HL-60/S4 (cell line): ENCODE measurements around the gene DUXA.
"Not testable (repeated sequence)": the region's sequence is repeated elsewhere in the genome, so short reads cannot be mapped to it uniquely, and the experiment has no call there.

ENCODE experiments used
- in situ Hi-C: fragments of 300-500 bp; cut with MboI; formaldehyde crosslinking; loops from 2 replicates; pipeline ENCODE4 v1.14.3; 2022; ENCODE audit warnings: low sequenced_read_pairs

DUXA gene

DNA sequence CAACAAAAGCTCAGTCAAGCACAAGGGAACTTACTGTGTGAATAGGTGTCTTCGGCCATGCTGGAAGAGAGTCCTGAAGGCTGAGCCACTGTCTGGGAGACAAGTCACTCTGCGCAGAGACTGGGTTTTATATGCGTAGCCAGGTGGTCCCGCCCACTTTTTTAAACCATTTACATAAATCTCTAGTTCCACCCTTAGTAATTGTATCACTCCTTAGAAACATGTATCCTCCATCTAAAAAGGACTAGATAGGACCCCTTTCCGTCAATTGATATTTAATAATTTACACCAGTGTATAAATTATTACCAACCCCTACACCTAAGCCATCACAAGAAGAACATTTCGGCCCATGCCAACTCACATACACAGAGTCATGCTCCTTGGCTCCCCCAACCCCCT is at the start of gene DUXA:
TSS of gene DUXA (minus strand) at position 101 of the 400 bp plus-strand sequence. CDS start at position 59, 42 bp downstream.
- in situ Hi-C loops, result no loop called here

DNA sequence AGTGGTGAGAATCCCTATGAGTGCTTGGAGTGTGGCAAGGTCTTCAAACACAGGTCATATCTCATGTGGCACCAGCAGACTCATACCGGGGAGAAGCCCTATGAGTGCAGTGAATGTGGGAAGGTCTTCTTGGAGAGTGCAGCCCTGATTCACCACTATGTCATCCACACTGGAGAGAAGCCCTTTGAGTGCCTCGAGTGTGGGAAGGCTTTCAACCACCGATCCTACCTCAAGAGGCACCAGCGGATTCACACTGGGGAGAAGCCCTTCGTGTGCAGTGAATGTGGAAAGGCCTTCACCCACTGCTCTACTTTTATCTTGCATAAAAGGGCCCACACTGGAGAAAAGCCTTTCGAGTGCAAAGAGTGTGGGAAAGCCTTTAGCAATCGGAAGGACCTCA is 44.8 kb upstream of the DUXA start:
- in situ Hi-C loops, result no loop called here

DNA sequence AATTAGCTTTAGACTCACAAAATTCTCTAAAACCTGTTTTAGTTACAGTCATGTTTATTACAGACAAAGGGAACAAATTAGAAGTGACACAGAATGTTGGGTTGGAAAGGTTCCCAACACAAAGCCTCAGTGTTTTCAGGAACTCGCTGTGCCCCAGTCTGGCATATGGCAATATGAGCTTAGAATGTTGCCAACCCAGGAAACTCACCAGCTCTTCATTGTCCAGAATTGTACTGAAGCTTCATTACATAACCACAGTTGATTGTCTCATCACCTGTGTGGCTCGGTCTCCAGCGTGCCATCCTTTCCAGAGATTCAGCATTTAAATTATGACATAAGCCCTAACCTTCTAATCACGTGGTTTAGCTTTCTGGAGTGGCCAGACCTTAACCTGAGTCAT is 43.1 kb upstream of the DUXA start:
- in situ Hi-C loops, result no loop called here

DNA sequence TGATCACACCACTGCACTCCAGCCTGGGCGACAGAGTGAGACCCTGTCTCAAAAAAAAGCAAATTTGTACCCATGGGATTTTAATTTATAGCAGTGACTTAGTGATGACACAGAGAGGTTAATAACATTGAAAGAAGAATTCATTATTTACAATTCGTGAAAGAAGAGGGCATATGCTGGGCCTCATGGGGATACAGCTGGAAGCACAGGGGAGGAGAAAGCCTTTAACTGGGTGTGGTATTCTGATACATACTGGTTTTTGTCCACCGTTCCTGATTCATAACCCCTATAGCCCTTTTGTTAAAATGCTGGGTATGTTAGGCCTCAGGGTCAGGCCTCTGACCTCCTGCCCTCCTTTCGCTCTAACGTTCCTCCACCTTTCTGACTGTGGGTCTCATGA is 34.9 kb upstream of the DUXA start:
- in situ Hi-C loops, result no loop called here

DNA sequence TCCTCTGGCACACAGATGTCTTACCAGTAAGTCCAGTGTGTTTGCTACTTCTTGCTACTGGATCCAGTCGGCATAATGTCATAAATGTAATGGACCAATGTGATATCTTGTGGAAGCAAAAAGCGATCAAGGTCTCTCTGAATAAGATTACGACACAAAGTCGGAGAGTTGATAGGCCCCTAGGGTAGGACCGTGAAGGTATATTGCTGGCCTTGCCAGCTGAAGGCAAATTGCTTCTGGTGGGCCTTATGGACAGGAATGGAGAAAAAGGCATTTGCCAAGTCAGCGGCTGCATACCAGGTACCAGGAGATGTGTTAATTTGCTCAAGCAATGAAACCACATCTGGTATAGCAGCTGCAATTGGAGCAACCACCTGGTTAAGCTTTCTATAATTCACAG is 30.6 kb upstream of the DUXA start:
- in situ Hi-C loops, result not testable (repeated sequence)

DNA sequence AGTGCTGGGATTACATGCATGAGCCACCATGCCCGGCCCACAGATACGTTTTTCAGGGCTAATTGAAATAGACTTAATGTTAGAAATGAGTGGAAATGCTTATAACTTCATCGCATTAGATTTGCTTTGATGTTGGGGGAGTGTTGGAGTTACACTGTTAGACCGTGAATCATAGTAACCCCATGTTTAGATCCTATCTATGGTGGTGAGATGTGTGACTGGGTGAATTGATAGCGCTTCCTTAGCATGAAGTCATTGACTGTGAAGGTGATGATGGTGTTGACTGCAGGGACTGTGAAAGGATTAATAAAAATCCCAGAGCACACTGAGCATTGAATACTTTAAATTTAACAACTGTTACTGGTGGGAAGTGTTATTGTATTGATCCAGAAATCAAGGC is 25.7 kb upstream of the DUXA start:
- in situ Hi-C loops, result no loop called here

DNA sequence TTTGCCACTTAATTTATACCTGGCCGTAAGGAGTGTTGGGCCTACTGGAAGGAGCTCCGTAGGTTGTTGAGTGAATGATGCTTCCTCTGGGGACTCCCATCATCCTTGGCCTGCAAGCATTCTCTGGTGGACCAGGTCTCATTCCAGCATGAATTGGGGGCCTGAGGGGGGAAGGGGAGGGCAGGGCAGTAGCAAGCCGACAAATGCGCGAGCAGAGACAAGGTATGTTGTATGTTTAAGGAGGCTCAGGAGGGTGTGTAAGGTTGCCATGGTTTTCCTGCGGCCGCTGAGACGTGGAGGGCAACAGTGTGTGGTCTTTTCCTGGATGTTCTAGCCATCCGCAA is 24.8 kb upstream of the DUXA start:
- in situ Hi-C loops, result no loop called here

DNA sequence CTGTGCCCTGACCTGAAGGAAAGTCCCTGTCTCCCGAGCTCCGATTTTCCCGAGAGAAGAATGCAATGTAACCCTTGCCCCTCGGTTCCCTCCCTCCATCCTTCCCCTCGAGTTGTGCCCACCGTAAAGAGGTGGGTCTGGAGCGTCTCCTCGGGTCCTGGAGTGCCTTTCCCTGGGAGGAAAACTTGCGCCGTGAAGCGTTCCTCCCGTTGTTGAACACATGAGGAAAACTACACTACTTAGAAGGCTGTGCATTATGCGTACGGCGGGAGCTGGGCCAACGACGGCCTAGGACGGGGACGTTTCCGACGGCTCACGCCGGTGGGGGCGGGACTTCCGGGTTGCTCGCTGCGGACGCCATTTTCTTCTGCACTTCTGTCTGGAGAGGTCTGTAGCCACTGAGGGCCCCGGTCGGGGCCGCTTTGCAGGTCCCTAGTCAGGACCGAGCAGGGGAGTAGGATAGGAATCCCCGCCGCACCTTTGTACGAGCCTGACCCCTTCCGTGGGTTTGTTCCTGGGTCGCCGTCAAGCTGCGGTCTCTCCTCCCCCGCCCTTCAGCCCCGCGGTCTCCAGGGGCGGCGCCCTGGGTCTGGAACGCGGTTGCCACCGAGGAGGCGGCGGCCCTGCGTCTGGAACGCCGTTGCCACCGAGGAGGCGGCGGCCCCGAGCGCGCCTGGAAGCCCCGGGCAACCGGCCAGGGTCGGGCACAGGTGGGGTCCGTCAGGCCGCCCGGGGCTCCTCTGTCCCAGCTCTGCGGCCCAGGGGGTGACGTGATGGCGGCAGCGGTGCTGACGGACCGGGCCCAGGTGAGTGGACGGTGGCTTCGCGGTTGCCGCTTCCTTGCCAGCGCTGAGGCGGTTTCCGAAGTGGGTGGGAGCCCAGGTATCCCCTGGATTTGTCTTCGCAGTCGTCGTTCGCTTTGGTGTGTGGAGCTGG is 24.1 kb upstream of the DUXA start, which contains the start of gene ZNF264:
TSS of gene ZNF264 (plus strand) at position 360 of the 936 bp plus-strand sequence. CDS start at position 774, 414 bp downstream.
- in situ Hi-C loops, result no loop called here

DNA sequence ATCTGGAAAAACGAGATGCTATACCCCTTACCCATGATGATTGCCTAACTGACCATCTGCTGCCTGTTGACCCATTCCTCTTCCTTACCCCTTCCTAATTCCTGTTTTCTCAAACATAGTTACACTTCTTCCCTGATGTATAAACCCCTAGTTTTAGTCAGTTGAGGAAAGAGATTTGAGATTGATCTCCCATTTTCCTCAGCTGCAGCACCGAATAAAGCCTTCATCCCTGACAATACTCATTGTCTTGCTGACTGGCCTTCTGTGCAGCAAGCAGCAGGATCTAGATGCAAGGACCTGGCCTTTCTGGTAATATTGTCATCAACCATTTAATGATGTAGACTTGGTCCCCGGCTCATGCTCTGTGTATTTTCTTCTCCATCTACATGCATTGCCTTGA is 23.0 kb upstream of the DUXA start:
- in situ Hi-C loops, result no loop called here

DNA sequence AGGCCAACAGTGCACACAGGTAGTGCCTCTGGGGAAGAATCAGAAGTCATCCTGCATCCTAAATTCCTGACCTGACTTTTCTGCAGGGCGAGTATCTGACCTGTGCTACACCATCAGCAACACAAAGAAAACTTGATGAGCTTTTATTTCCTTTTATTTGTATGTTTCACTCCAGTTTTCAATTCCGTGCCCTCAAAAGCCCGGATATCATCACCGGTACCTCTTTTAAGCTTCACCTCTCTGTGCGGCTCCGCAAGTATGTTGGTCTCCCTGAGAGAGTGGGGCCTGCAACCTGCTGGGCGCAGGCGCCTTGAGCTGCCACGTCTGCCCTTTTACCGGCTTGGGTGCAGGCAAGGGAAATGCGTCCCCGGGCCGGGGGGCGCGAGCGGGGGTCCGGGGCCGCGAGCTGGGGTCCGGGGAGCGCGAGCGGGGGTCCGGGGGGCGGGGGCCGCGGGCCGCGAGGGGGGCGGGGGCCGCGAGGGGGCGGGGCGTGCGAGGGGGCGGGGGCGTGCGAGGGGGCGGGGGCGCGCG is 4.3 kb upstream of the DUXA start:
- in situ Hi-C loops, result no loop called here

DNA sequence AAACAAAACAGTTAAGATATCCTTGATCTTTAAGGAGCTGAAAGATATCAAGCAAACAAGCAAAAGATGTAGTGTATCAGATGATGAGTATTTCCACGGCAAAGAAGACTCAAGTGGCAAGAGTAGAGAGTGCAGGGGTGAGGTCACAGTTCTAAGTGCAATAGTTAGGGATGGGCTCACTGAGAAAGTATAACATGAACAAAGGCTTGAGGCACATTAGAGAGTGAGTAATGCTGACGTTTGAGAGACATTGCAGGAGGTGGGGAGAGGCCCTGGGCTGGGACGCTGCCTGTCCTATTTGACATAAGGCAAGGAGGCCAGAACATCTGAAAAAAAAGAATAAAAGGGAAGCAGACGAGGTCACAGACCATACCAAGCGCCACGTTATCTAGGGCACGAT is 1.4 kb downstream of the DUXA start:
- in situ Hi-C loops, result no loop called here

DNA sequence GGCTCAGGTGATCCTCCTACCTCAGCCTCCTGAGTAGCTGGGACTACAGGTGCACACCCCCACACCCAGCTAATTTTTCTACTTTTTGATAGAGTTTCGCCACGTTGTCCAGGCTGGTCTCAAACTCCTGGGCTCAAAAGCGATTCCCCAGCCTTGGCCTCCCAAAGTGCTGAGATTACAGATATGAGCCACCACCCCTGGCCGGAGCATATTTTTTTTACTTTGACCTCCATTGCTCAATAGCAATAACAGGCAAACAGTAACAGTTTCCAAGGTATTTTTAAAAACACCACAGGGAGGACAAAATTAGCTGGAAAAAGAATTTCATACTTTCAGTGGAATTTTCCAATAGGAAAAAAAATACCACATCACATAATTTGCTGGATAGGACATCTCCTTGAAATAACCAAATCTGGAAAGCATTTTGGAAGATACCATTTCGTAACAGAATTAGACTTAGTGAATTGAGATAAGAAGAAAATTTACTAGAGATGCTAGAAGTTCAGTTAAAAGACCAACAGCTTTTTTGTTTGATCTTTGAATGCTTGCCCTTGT is 5.2 kb downstream of the DUXA start:
- in situ Hi-C loops, result no loop called here

DNA sequence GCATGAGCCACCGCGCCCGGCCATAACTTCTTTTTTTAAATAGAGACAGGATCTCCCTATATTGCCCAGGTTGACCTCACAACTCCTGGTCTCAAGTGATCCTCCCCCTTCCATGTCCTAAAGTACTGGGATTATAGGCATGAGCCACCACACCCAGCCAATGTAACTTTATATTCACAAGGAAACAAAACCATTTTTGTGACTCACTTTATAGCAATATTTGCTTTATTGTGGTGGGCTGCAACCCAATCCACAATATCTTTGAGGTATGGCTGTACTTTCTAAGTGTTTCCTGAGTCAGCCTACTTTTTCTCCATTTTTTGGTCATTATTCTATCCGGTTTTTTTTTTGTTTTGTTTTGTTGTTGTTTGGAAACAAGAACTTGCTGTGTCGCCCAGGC is 14.4 kb downstream of the DUXA start:
- in situ Hi-C loops, result no loop called here

DNA sequence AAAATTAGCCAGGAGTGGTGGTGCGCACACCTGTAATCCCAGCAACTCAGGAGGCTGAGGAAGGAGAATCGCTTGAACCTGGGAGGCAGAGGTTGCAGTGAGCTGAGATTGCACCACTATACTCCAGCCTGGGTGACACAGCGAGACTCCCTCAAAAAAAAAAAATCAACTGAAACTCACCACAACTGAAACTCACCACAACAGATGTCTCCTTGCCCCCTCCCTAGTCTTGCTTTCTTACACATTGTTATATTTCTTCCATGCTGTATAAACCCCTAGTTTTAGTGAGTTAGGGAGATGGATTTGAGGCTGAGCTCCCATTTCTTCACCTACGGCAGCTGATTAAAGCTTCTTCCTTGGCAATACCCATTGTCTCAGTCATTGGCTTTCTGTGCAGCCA is 25.6 kb downstream of the DUXA start:
- in situ Hi-C loops, result no loop called here

DNA sequence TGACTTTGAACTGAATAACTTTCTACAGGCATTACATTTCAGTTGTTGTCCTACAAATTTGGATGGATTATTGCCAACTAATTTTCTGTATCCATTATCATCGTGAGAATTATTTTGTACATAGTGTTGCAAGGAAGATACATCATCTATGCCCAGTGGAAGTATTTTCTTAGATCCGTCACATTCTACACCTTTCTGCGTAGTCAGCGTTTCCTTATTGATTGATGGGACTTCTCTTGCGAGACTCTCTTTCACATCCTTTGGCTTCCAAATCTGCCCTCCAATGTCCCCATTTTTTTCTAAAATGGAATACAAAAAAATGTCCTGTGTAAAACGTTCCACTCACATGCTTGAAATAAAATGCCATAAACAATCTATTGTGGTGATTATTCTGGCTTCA is 31.5 kb downstream of the DUXA start:
- in situ Hi-C loops, result no loop called here

DNA sequence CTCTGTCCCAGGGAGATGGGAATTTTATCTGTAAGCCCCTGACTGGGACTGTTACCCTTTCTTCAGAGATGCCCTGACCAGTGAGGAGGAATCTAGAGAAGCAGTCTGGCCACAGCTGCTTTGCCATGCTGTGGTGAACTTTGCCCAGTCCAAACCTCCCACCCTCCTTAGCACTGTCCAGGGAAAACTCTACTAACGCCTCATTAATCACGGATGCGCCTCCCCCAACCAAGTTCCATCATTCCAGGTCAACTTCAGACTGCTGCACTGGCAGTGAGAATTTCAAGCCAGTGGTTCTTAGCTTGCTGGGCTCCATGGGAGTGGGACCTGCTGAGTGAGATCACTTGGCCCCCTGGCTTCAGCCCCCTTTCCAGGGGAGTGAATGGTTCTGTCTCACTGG is 39.9 kb downstream of the DUXA start:
- in situ Hi-C loops, result not testable (repeated sequence)

DNA sequence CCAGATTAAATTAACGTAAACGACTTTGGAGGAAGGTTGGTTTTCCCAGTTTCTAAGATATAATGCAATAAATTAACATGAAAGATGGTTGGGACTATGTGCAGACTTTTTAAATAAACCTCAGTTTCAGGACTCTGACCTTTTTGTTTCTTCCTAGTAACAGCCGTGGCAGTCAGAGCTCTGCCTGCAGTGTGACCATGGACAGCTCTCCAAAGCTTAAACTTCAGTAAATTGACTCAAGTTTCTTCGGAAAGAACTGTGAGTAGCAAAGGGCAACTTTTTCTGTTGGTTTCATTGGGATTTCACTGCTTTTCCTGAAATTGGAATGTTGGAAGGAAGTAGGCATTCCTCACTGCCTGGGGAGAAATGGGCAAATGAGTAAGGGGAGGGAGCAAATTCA is 43.4 kb downstream of the DUXA start:
- in situ Hi-C loops, result no loop called here

DNA sequence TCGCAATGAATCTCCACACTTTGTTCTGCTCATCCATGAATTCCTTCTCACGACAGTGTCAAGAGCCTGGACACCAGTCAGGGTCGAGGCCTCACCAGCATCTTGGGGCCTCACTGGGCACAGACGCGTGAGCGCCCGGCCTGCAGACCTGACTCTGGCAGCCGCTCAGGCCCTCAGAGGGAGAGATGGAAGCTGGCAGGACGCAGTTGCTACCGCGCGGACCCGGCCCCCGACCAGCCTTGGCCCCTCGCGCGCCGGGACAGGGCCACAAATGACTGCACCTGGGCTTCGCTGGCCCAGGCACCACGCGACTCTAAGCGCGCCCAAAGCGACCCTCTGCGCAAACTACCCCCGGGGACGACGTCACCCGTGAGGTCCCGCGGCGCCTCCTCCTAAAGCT is 48.4 kb downstream of the DUXA start:
- in situ Hi-C loops, result no loop called here

DNA sequence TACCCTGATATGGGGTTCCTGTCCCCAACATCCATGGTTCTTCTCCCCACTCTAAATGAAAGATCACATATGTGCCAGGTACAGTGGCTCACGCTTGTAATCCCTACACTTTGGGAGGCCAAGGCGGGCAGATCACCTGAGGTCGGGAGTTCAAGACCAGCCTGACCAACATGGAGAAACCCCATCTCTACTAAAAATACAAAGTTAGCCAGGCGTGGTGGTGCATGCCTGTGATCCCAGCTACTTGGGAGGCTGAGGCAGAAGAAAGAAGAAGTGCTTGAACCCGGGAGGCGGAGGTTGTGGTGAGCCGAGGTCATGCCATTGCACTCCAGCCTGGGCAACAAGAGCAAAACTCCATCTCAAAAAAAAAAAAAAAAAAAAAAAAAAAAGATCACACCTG is 53.8 kb downstream of the DUXA start:
- in situ Hi-C loops, result not testable (repeated sequence)

DNA sequence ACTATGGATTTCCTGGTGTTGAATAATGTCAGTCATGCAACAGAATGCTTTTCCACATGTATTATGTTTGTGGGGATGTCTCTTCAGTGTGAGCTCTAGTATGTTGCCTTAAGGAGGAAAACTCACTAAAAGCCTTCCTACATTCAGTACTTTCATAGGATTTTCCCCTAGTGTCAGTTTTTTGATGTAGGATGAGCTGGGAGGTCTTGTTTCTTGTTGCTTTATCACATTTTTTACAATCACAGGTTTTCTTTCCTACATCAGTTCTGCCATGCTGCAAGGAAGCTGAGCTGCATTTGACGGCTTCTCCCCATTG is 56.0 kb downstream of the DUXA start:
- in situ Hi-C loops, result no loop called here

DNA sequence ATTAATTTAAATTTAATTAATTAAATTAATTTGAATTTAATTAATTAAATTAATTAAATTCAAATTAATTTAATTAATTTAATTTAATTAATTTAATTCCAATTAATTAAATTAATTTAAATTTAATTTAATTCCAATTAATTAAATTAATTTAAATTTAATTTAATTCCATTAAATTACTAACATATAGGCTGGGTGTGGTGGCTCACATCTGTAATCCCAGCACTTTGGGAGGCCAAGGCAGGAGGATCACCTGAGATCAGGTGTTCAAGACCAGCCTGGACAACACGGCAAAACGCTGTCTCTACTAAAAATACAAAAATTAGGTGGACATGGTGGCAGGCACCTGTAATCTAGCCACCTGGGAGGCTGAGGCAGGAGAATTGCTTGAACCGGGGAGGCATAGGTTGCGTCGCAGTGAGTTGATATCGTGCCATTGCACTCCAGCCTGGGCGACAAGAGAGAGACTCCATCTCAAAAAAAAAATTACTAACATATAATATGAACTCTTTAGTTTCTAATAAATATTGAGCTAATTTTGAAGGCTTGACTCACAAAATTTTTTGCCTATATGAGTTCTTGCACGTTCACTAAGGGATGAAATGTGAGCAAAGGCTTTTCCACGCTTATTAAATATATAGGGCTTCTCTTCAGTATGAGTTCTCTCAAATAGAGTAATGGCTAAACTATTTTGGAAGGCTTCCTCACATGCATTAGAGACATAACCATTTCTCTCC is 56.5 kb downstream of the DUXA start:
- in situ Hi-C loops, result no loop called here

DNA sequence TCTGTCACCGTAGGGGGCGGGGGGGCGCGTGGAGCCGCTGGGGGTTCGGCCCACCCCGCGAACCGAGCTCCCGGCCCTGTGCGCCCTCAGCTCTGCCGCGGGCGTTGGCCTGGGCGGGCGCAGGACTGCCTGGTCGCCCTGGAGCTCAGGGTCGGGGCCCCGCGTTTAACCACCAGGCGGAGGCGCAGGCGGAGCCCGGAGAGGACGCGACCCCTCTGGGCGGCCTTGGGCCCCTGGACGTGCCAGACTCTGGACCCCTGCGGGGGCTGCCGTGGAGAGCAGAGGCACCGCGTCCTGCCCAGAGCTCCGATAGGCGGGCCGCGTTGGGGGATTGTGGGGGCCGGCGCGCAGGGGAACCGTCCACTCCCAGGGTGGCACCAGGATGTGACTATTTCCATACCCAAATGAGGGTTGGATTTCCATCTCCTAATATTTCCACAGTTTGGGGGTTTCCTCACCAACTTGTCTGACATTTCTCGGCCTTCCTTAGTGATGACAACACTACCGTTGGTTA is 60.5 kb downstream of the DUXA start:
- in situ Hi-C loops, result no loop called here
